PFSK-1 (cell line): ENCODE results near the gene TP53BP1.

Experiments used
- FOXP2 ChIP-seq: optimal IDR thresholded peaks from 2 replicates; pipeline ENCODE3; 2011; ENCODE audit warnings: borderline replicate concordance, control low read depth, inconsistent platforms; ENCODE audit not compliant: insufficient read depth; ENCODE audit errors: extremely low read length, extremely low read depth
- POLR2AphosphoS5 ChIP-seq: IDR thresholded peaks from 2 replicates; pipeline ENCODE4 v1.6.1; 2012; ENCODE audit warnings: low read depth, mild to moderate bottlenecking, control low read depth, low read length, moderate library complexity
- SIN3A ChIP-seq: IDR thresholded peaks from 2 replicates; pipeline ENCODE4 v1.6.1; 2012; ENCODE audit warnings: mild to moderate bottlenecking, low read length, moderate library complexity, borderline replicate concordance; ENCODE audit not compliant: insufficient read depth
- TAF1 ChIP-seq: IDR thresholded peaks from 2 replicates; pipeline ENCODE4 v1.6.1; 2012; ENCODE audit warnings: low read length, control low read depth, borderline replicate concordance; ENCODE audit not compliant: insufficient read depth
- TF ChIP-seq, protein P1 (sequence below), 2 experiments: IDR thresholded peaks; 2 replicates each; pipeline versions ENCODE4 v1.6.1 to v1.8.0; 2011 to 2012; ENCODE audit warnings: low read depth in 2 of 2, low read length in 2 of 2, control low read depth in 1 of 2, inconsistent platforms in 1 of 2, mild to moderate bottlenecking in 1 of 2, moderate library complexity in 1 of 2; ENCODE audit not compliant: insufficient read depth in 1 of 2

GRCh38 chr15:43515741-43516140, 22.8 kb upstream of the TP53BP1 start:
- TF ChIP-seq, protein P1, sequence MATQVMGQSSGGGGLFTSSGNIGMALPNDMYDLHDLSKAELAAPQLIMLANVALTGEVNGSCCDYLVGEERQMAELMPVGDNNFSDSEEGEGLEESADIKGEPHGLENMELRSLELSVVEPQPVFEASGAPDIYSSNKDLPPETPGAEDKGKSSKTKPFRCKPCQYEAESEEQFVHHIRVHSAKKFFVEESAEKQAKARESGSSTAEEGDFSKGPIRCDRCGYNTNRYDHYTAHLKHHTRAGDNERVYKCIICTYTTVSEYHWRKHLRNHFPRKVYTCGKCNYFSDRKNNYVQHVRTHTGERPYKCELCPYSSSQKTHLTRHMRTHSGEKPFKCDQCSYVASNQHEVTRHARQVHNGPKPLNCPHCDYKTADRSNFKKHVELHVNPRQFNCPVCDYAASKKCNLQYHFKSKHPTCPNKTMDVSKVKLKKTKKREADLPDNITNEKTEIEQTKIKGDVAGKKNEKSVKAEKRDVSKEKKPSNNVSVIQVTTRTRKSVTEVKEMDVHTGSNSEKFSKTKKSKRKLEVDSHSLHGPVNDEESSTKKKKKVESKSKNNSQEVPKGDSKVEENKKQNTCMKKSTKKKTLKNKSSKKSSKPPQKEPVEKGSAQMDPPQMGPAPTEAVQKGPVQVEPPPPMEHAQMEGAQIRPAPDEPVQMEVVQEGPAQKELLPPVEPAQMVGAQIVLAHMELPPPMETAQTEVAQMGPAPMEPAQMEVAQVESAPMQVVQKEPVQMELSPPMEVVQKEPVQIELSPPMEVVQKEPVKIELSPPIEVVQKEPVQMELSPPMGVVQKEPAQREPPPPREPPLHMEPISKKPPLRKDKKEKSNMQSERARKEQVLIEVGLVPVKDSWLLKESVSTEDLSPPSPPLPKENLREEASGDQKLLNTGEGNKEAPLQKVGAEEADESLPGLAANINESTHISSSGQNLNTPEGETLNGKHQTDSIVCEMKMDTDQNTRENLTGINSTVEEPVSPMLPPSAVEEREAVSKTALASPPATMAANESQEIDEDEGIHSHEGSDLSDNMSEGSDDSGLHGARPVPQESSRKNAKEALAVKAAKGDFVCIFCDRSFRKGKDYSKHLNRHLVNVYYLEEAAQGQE (IDR thresholded peaks at IDR 0.05; ENCODE audit: insufficient read depth in 1 of 2, low read depth in 2 of 2, low read length in 2 of 2): no peak
- TF ChIP-seq TAF1: no peak
- TF ChIP-seq POLR2AphosphoS5: no peak
- no peak for TF ChIP-seq SIN3A
- TF ChIP-seq FOXP2: no peak
